Upper lobe of right lung (tissue), 1 donor: ENCODE results near the gene BTNL3. TPM values are rescaled to one million over a fixed set of nuclear protein-coding genes. Genes with fewer than 3 reads are reported as not detected.

ENCODE experiments used
- ATAC-seq: fragments of 200-7000 bp; cut with Tn5 transposase; one replicate; pipeline ENCODE4 v1.9.1; 2020; ENCODE audit warnings: mild to moderate bottlenecking, moderate library complexity
- DNase-seq: peaks from one replicate; pipeline ENCODE4 v3.0.0-alpha.2; 2020
- H3K27ac ChIP-seq: fragments of 200-600 bp; one replicate; pipeline ENCODE4 v1.8.0; 2022
- H3K27me3 ChIP-seq: fragments of 200-600 bp; one replicate; pipeline ENCODE4 v1.8.0; 2022; ENCODE audit warnings: mild to moderate bottlenecking
- H3K36me3 ChIP-seq: fragments of 200-600 bp; one replicate; pipeline ENCODE4 v1.8.0; 2022
- H3K4me1 ChIP-seq: fragments of 200-600 bp; one replicate; pipeline ENCODE4 v1.8.0; 2022
- H3K4me3 ChIP-seq: fragments of 200-600 bp; one replicate; pipeline ENCODE4 v1.8.0; 2022; ENCODE audit warnings: mild to moderate bottlenecking
- H3K9me3 ChIP-seq: fragments of 200-600 bp; one replicate; pipeline ENCODE4 v1.8.0; 2022
- CTCF ChIP-seq: fragments of 200-600 bp; IDR thresholded peaks from one replicate; pipeline ENCODE4 v1.8.0; 2022; ENCODE audit warnings: antibody characterized with exemption
- intact Hi-C: fragments of 100-400 bp; cut with DNase I; formaldehyde crosslinking; loops from one replicate; pipeline ENCODE4 v1.11.0; 2022
- total RNA-seq: library from RNA; stranded (reverse); fragmentation: NEBNext Ultra II Directional; extraction: Animal tissue kit (Norgen Biotek cat#: 25700); gene quantifications from one replicate; pipeline ENCODE4 v1.2.1, GENCODE V29; 2021
- donor health status: DM: no; HTN: yes; CAD: no; lungs with severe emphysema.

The BTNL3 gene
- total RNA-seq, 1 donor from 2014 or later: not detected

DNA sequence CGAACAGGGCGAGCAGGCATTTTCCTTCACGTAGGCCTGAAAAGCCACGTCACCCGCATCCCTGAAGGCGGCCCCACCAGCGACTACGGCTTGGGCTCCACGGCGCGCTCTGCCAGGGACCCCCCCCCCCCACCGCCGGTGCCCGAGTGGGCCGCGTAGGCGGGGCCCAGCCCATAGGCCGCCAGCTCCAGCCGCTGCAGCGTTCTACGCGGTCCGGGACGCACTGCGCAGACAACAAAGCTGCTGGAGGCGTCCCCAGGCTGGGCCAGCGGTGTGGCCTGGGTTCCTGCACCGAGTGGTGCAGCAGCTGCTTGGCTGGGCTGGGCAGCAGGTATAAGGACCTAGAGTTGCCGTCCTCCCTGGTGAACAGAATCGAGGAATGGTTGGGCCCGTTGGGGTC, 18.3 kb upstream of the BTNL3 start:
- Histone ChIP-seq H3K27me3 (no peaks in the 10 kb centered on the region), H3K27ac (no peak overlapping the region), H3K36me3 (no peaks in the 10 kb centered on the region), H3K4me3 (no peak overlapping the region), H3K9me3 (no peaks in the 10 kb centered on the region), H3K4me1 (no peaks in the 10 kb centered on the region)
- DNase-seq (no peak), ATAC-seq (no peak)
- intact Hi-C loops: no loop called here
- no peak for TF ChIP-seq CTCF

GRCh38 chr5:180970875-180971274, 17.8 kb upstream of the BTNL3 start:
- intact Hi-C loops: no loop called here
- no peak for TF ChIP-seq CTCF
- H3K36me3 ChIP-seq: no peaks in the 10 kb centered on the region
- no peaks in the 10 kb centered on the region for H3K4me1 ChIP-seq
- no peaks in the 10 kb centered on the region for H3K9me3 ChIP-seq
- no peaks in the 10 kb centered on the region for H3K27me3 ChIP-seq
- DNase-seq: no peak
- H3K27ac ChIP-seq: no peak overlapping the region
- no peak overlapping the region for H3K4me3 ChIP-seq
- no peak for ATAC-seq

DNA sequence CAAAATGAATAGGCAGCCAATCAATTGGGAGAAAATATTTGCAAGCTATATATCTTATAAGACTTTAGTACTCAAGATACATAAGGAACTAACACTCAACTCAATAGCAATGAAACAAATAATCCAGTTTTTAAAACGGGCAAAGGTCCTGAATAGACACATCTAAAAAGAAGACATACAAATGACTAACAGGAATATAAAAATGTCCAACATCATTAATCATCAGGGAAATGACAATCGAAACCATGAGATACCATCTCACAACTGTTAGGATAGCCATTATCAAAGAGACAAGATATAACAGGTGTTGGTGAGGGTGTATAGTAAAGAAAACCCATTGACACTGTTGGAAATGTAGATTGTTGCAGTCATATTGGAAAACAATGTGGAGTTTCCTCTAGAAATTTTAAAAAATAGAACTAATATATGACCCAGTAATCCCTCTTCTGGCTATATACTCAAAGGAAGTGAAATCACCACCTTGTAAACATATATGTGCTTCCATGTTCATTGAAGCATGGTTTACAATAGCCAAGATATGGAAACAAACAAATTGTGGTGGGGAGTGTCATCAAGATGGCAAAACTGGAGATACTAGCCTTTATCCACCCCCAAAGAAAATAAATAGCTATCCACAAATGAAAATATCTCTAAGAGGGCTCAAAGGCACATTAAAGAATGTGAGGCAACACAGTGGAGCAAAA, 13.9 kb upstream of the BTNL3 start:
- intact Hi-C loops: no loop called here
- H3K27ac ChIP-seq: no peak overlapping the region
- H3K36me3 ChIP-seq: no peaks in the 10 kb centered on the region
- no peak for DNase-seq
- peaks cover 3% of the 10 kb centered on the region for H3K4me1 ChIP-seq
- no peak for ATAC-seq
- H3K27me3 ChIP-seq: no peaks in the 10 kb centered on the region
- TF ChIP-seq CTCF: no peak
- no peaks in the 10 kb centered on the region for H3K9me3 ChIP-seq
- H3K4me3 ChIP-seq: no peak overlapping the region

GRCh38 chr5:180975338-180975737, 13.3 kb upstream of the BTNL3 start:
- intact Hi-C loops: no loop called here
- DNase-seq (no peak), ATAC-seq (no peak)
- H3K4me1 ChIP-seq: peaks cover 3% of the 10 kb centered on the region
- H3K27me3 ChIP-seq: no peaks in the 10 kb centered on the region
- H3K4me3 ChIP-seq: no peak overlapping the region
- TF ChIP-seq CTCF: no peak
- H3K36me3 ChIP-seq: no peaks in the 10 kb centered on the region
- no peaks in the 10 kb centered on the region for H3K9me3 ChIP-seq
- no peak overlapping the region for H3K27ac ChIP-seq

DNA sequence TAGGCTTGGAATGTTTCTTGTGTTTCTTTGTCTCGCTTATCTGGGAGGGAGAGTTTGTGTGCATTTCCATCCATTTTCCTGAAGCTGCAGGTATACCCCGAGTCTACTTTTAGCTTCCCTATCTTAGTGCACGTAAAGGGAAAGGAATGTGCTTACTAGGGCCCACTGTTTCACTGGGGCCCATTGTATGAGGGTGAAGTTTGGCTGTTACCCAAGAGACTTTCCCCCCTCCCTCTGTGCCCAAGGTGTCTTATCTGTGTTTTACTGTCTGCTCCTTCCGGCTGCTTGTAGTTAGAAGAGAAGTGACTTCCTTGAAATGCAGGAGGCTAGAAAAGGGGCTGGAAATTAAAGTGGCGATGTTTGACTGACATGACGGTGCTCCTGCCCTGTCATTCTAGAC, 12.1 kb upstream of the BTNL3 start:
- Histone ChIP-seq H3K27ac (no peak overlapping the region), H3K36me3 (no peaks in the 10 kb centered on the region), H3K9me3 (no peaks in the 10 kb centered on the region), H3K27me3 (no peaks in the 10 kb centered on the region), H3K4me3 (no peak overlapping the region), H3K4me1 (peaks cover 3% of the 10 kb centered on the region)
- DNase-seq (no peak), ATAC-seq (peak; percentile 45)
- intact Hi-C loops: no loop called here
- no peak for TF ChIP-seq CTCF

GRCh38 chr5:180977852-180978251, 10.8 kb upstream of the BTNL3 start:
- H3K27ac ChIP-seq: peak overlapping the region; percentile 37
- H3K27me3 ChIP-seq: no peaks in the 10 kb centered on the region
- no peaks in the 10 kb centered on the region for H3K36me3 ChIP-seq
- intact Hi-C loops: no loop called here
- no peak for TF ChIP-seq CTCF
- H3K4me1 ChIP-seq: peaks cover 3% of the 10 kb centered on the region
- H3K4me3 ChIP-seq: no peak overlapping the region
- ATAC-seq (no peak), DNase-seq (no peak)
- H3K9me3 ChIP-seq: no peaks in the 10 kb centered on the region
